SW 1271 (cell line): ENCODE measurements around the gene ACSL3.

Source experiments
- DNase-seq, 2 experiments: peaks; one replicate each; lab custom pipeline; 2025; lab: John Stamatoyannopoulos, UW

The ACSL3 gene

GRCh38 chr2:222942561-222942960 lies 81.7 kb downstream of the ACSL3 start:
- no peak for DNase-seq

GRCh38 chr2:222942977-222943376 lies 82.1 kb downstream of the ACSL3 start:
- DNase-seq = no peak

DNA sequence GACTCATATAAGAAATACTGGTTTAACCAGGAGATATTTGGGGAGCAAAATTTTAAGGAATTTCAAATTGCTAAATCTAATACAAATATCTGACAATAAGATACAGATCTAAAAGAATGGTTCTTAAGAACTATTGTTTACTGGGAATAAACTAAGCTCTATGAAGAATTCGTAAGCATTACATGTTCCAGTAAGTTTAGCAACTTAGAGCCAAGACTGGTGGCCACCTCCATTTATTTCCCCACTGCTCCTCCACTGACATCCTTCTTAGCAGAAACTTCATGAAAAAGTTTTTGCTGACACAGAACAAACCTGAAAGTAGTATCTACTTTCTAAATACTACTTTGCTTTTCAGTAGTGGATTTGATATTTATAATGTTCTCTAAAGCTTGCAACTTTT lies 83.0 kb downstream of the ACSL3 start:
- DNase-seq = no peak

- DNase-seq = peak in 1 of 2 experiments; percentile 3
These were observed 83.7 kb downstream of the ACSL3 start for GRCh38 chr2:222944552-222944951.

- no peak for DNase-seq
These were observed 84.3 kb downstream of the ACSL3 start for GRCh38 chr2:222944971-222945740.

DNA sequence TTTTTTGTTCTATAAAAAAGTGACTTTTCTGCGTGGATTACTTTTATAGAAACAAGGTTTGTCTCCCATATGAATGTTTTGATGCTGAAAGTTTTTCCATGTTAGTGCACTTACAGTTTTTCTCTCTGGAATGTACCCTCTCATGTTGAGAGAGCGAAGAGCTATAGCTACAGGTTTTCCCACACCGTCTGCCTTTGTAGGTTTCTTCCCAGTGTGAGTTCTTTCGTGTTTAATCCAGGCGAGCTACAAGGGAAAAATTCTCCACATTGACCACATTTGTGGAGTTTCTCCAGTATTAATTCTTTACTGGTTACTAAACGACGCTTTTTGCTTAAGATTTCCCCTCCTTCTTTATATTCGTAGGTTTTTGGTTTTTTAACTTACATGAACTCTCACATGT lies 85.1 kb downstream of the ACSL3 start:
- no peak for DNase-seq

GRCh38 chr2:222946700-222947287 lies 86.0 kb downstream of the ACSL3 start:
- no peak for DNase-seq

DNA sequence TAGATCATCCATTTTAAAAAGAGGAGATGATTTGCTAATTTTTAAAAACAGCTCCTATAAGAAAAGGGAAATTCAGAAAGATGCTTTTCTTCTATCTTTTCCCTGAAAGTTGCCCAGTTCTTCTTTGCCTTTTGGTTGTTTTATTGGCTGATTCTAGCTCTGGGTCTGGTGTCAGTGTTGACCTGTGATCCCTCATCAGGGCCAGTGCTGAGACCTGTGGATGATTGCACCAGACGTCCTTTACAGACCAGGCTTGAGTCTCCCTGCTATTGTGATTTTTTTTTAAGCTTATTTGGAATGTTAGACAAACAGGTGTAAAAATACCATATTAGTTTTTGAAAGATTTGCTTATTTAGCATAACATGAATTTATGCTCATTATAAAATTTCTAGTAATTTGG lies 88.2 kb downstream of the ACSL3 start:
- DNase-seq = no peak

DNA sequence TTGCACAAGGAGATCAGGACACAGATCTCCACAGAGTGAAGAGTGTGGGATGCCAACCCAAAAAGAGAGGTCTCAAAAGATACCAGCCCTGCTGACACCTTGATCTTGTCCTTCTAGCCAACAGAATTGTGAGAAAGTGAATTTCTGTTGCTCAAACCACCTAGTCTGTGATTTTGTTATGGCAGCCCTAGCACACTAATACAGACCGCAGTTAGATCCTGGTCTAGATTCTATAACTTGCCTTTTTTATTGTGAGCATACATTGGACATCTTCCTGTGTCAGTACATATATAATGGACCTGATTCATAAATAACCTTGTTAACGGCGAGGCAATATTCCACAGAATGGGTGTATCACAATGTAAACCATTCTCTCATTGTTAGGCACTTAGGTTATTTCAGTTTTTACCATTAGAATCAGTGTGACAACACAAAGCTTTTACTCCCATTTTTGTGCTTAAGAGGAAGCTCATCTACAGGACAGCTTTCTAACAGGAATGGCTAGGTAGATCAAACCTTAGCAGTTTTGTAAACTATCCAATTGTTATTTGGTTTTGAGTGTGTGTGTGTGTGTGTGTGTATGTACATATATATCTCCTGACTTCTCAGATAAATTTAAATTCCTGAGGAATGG lies 89.0 kb downstream of the ACSL3 start:
- DNase-seq = no peak

GRCh38 chr2:222950638-222951285 lies 89.9 kb downstream of the ACSL3 start:
- DNase-seq = no peak

GRCh38 chr2:222952204-222952603 lies 91.4 kb downstream of the ACSL3 start:
- no peak for DNase-seq

DNA sequence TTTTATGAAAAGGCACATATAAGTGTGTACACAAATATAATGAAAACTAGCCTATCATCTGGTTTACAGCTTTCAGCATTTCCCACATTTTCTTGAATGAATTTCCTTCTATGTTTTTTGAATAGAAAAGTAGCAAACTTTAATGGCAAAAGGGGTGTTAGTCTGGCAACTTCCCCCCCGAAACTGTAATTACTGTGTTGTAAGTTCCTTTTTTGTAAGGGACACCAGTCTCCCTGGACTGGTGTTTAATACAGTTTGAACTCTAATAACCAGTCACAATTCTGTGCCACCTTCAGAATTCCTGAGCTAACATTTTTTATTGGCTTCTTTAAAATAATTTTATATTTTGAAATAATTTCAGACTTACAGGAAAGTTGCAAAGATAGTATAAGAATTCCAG lies 94.2 kb downstream of the ACSL3 start:
- DNase-seq = no peak

GRCh38 chr2:222959358-222959757 lies 98.5 kb downstream of the ACSL3 start:
- peak; percentile 70 to 84 for DNase-seq

GRCh38 chr2:222960126-222960525 lies 99.3 kb downstream of the ACSL3 start:
- no peak for DNase-seq

GRCh38 chr2:222963641-222964040 lies 102.8 kb downstream of the ACSL3 start:
- no peak for DNase-seq

DNA sequence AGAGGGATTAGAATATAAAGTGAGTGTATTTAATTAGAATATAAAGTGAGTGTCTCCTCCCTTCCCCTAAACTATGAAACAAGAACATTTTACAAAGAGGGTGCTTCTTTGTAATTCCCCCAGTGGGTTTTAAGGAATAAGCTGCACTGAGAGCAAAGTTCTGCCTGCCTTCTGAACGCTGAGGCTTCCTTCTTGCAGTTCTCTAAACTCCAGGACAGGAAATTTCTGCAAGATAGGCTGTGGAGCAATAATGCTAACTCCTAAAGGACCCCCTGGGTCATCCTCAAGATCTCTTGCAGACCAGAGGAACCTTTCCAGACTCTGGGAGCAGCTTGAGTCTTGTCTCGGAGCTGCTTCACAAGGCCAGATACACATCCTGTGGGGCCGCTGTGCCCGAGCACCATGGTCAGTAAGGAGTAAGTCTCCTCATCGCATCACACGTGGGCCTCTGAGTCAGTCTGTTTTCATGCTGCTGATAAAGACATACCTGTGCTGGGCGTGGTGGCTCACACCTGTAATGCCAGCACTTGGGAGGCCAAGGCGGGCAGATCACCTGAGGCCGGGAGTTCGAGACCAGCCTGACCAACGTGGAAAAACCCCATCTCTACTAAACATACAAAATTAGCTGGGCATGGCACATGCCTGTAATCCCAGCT lies 103.7 kb downstream of the ACSL3 start:
- DNase-seq = no peak

DNA sequence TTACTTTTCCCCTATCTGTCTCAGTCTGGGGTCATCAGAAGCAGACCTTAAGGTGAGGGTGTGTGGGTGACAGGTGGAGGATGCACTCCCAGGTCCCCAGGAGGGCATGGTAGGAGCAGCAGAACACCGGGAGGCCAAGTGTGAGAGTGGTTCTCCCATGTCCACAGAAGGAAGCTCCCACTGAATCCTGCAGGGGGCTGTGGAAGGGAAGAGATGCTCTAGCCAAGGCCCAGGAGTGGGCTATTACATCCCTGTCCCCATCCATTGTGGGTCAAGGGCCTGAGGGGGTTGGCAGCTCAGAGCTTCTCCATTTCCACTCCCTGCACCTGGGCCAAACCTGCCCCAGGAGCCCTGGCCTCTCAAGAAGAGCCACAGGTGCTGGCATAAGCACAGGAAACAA lies 104.7 kb downstream of the ACSL3 start:
- no peak for DNase-seq

- no peak for DNase-seq
These were observed 107.8 kb downstream of the ACSL3 start for GRCh38 chr2:222968550-222969155.

- no peak for DNase-seq
These were observed 108.7 kb downstream of the ACSL3 start for GRCh38 chr2:222969491-222969890.

- DNase-seq = no peak
These were observed 111.6 kb downstream of the ACSL3 start for GRCh38 chr2:222972420-222972819.

- DNase-seq = no peak
These were observed 112.4 kb downstream of the ACSL3 start for GRCh38 chr2:222973237-222973636.

- no peak for DNase-seq
These were observed 112.9 kb downstream of the ACSL3 start for GRCh38 chr2:222973733-222974132.
